HCT116 (cell line): Measurements from ENCODE around the gene DCBLD2. TPM values are rescaled to one million over a fixed set of nuclear protein-coding genes. Genes with fewer than 3 reads are reported as not detected.
A peak's percentile ranks its signal among the peaks of the same experiment; 100 is the strongest.

ENCODE experiments used
- ATAC-seq: fragments of 200-7000 bp; cut with Tn5 transposase; 2 replicates; pipeline ENCODE4 v1.9.1; 2020; ENCODE audit warnings: mild to moderate bottlenecking, moderate library complexity
- BruUV-seq: library from RNA; stranded (reverse); fragments of 400-500 nt; replicated peaks from 2 replicates; lab custom pipeline; 2021; lab: Mats Ljungman, UMichigan
- CTCF ChIA-PET: fragments of 300-600 bp; sonication (Branson Sonifier 250); formaldehyde crosslinking; loops from one replicate; lab custom pipeline; 2021; ENCODE audit warnings: antibody characterized with exemption; lab: Charles Lee
- POLR2A ChIA-PET: fragments of 300-600, 350-600 bp; sonication (Branson Sonifier 250); formaldehyde crosslinking; loops from one replicate; lab custom pipeline; 2021; ENCODE audit warnings: antibody characterized with exemption; lab: Charles Lee
- RAD21 ChIA-PET, 2 experiments: fragments of 300-600 bp; sonication (Branson Sonifier 250); formaldehyde crosslinking; loops; one replicate each; lab custom pipeline; 2023; ENCODE audit warnings: low total read pairs in 2 of 2; ENCODE audit not compliant: uncharacterized antibody in 2 of 2, unreplicated experiment in 2 of 2, low non-redundant PET in 1 of 2; lab: Charles Lee
- DNase-seq: peaks from one replicate; pipeline ENCODE4 v3.0.0-alpha.2; 2010; ENCODE audit warnings: low read depth, low spot score
- H2AFZ ChIP-seq: fragments of 200-600 bp; shearing (Covaris generic), sonication (generic); 2 replicates; pipeline ENCODE4 v1.6.1; 2017; ENCODE audit warnings: low read depth, mixed run types, mixed read lengths, antibody characterized with exemption, low read length; ENCODE audit not compliant: poor library complexity, severe bottlenecking
- H3K27ac ChIP-seq: 2 replicates; pipeline ENCODE4 v1.5.1; 2012; ENCODE audit warnings: low read depth, low read length
- H3K27me3 ChIP-seq: fragments of 200-600 bp; sonication (generic); 2 replicates; pipeline ENCODE4 v1.6.1; 2016; ENCODE audit warnings: mixed run types, low read length, mixed read lengths; ENCODE audit not compliant: insufficient read depth
- H3K36me3 ChIP-seq, 2 experiments: fragments of 200-500 bp in 1 of 2; fragments of 200-600 bp in 1 of 2; sonication (Bioruptor generic) in 1 of 2; sonication (generic) in 1 of 2; 2 replicates each; pipeline versions ENCODE4 v1.5.1 to v1.6.1; 2014 to 2016; ENCODE audit warnings: low read length in 2 of 2, inconsistent platforms in 1 of 2, mixed read lengths in 1 of 2, mixed run types in 1 of 2; ENCODE audit not compliant: insufficient read depth in 2 of 2, control insufficient read depth in 1 of 2
- H3K4me1 ChIP-seq, 2 experiments: fragments of 200-600 bp in 1 of 2; sonication (generic) in 1 of 2; 2 replicates each; pipeline versions ENCODE4 v1.5.1 to v1.6.1; 2012 to 2017; ENCODE audit warnings: low read length in 2 of 2, inconsistent platforms in 1 of 2, mild to moderate bottlenecking in 1 of 2, mixed read lengths in 1 of 2, mixed run types in 1 of 2, moderate library complexity in 1 of 2; ENCODE audit not compliant: insufficient read depth in 2 of 2, control insufficient read depth in 1 of 2
- H3K4me2 ChIP-seq: fragments of 200-600 bp; sonication (generic); 2 replicates; pipeline ENCODE4 v1.6.1; 2017; ENCODE audit warnings: mixed run types, low read length, mixed read lengths
- H3K4me3 ChIP-seq, 2 experiments: fragments of 200-600 bp in 1 of 2; sonication (generic) in 1 of 2; replicated peaks in 1 of 2; 2 replicates each; pipeline ENCODE4 v1.5.1; 2011 to 2016; ENCODE audit warnings: low read length in 2 of 2, control low read depth in 1 of 2, low read depth in 1 of 2, mild to moderate bottlenecking in 1 of 2, mixed read lengths in 1 of 2, mixed run types in 1 of 2
- H3K79me2 ChIP-seq: fragments of 200-600 bp; sonication (generic); 2 replicates; pipeline ENCODE4 v1.6.1; 2017; ENCODE audit warnings: mild to moderate bottlenecking, mixed run types, low read length, moderate library complexity, mixed read lengths; ENCODE audit not compliant: insufficient read depth
- H3K9ac ChIP-seq: fragments of 200-600 bp; sonication (generic); 2 replicates; pipeline ENCODE4 v1.6.1; 2016; ENCODE audit warnings: low read length, mixed read lengths
- H3K9me2 ChIP-seq: fragments of 200-600 bp; sonication (generic), shearing (Covaris generic); 2 replicates; pipeline ENCODE4 v1.6.1; 2017; ENCODE audit warnings: mixed run types, mild to moderate bottlenecking, moderate library complexity; ENCODE audit not compliant: insufficient read depth
- H3K9me3 ChIP-seq, 2 experiments: fragments of 200-500 bp in 1 of 2; fragments of 200-600 bp in 1 of 2; sonication (Bioruptor generic) in 1 of 2; sonication (generic) in 1 of 2; 2 replicates each; pipeline ENCODE4 v1.6.1; 2014 to 2017; ENCODE audit warnings: low read length in 2 of 2, mixed read lengths in 2 of 2, inconsistent platforms in 1 of 2, low read depth in 1 of 2, mild to moderate bottlenecking in 1 of 2, mixed run types in 1 of 2, moderate library complexity in 1 of 2; ENCODE audit not compliant: control insufficient read depth in 1 of 2, insufficient read depth in 1 of 2
- H4K20me1 ChIP-seq: fragments of 200-600 bp; sonication (generic), shearing (Covaris generic); 2 replicates; pipeline ENCODE4 v1.6.1; 2017; ENCODE audit warnings: mixed run types, mild to moderate bottlenecking, moderate library complexity; ENCODE audit not compliant: insufficient read depth
- ATF3 ChIP-seq: IDR thresholded peaks from 2 replicates; pipeline ENCODE4 v1.6.1; 2012
- CBX3 ChIP-seq: IDR thresholded peaks from 2 replicates; pipeline ENCODE4 v1.6.1; 2012; ENCODE audit warnings: low read depth
- CEBPB ChIP-seq: IDR thresholded peaks from 2 replicates; pipeline ENCODE4 v1.6.1; 2012; ENCODE audit warnings: low read depth
- CTCF ChIP-seq, 3 experiments: fragments of 200-600 bp in 1 of 3; sonication (generic) in 1 of 3; IDR thresholded peaks in 2 of 3; conservative IDR thresholded peaks in 1 of 3; 2 replicates each; pipeline ENCODE4 v1.5.1; 2012 to 2017; ENCODE audit warnings: low read depth in 2 of 3, low read length in 2 of 3, antibody characterized with exemption in 1 of 3, borderline replicate concordance in 1 of 3, control low read depth in 1 of 3, mild to moderate bottlenecking in 1 of 3, mixed read lengths in 1 of 3, mixed run types in 1 of 3, moderate library complexity in 1 of 3; ENCODE audit not compliant: insufficient read depth in 1 of 3
- ELF1 ChIP-seq: IDR thresholded peaks from 2 replicates; pipeline ENCODE4 v1.6.1; 2012; ENCODE audit warnings: low read depth, borderline replicate concordance
- FOSL1 ChIP-seq: IDR thresholded peaks from 2 replicates; pipeline ENCODE4 v1.6.1; 2012; ENCODE audit warnings: low read depth
- JUND ChIP-seq: IDR thresholded peaks from 2 replicates; pipeline ENCODE4 v1.6.1; 2012
- POLR2A ChIP-seq: IDR thresholded peaks from 2 replicates; pipeline ENCODE4 v1.7.0; 2011; ENCODE audit warnings: borderline replicate concordance; ENCODE audit not compliant: insufficient read depth, insufficient read length; ENCODE audit errors: extremely low read depth
- POLR2AphosphoS5 ChIP-seq: IDR thresholded peaks from 2 replicates; pipeline ENCODE4 v1.6.1; 2011; ENCODE audit warnings: mild to moderate bottlenecking, low read depth, low read length, moderate library complexity
- REST ChIP-seq: IDR thresholded peaks from 2 replicates; pipeline ENCODE4 v1.6.1; 2012; ENCODE audit warnings: low read depth
- SIN3A ChIP-seq: IDR thresholded peaks from 2 replicates; pipeline ENCODE4 v1.6.1; 2012; ENCODE audit warnings: low read depth
- SP1 ChIP-seq: IDR thresholded peaks from 2 replicates; pipeline ENCODE4 v1.6.1; 2012; ENCODE audit warnings: low read depth
- TCF7L2 ChIP-seq: IDR thresholded peaks from 2 replicates; pipeline ENCODE4 v1.7.0; 2011; ENCODE audit warnings: borderline replicate concordance, inconsistent platforms; ENCODE audit not compliant: insufficient read depth, insufficient read length; ENCODE audit errors: extremely low read depth
- ZNF274 ChIP-seq: fragments of 200-500 bp; sonication (Bioruptor generic); IDR thresholded peaks from 2 replicates; pipeline ENCODE4 v1.6.1; 2014; ENCODE audit warnings: mild to moderate bottlenecking, low read depth, low read length, inconsistent platforms
- intact Hi-C: fragments of 100-400 bp; cut with micrococcal nuclease; formaldehyde crosslinking; loops from 2 replicates; pipeline ENCODE4 v1.10.0; 2022
- total RNA-seq: library from RNA; stranded (reverse); gene quantifications from one replicate; pipeline ENCODE4 v1.2.1, GENCODE V29; 2021; ENCODE audit not compliant: unreplicated experiment
- TF ChIP-seq, protein P1 (sequence below): IDR thresholded peaks from 2 replicates; pipeline ENCODE4 v1.6.1; 2011; ENCODE audit warnings: mild to moderate bottlenecking, low read length, moderate library complexity; ENCODE audit not compliant: insufficient replicate concordance; ENCODE audit errors: extremely low read depth

The DCBLD2 gene
- total RNA-seq, 1 experiment from 2014 or later = 532 TPM

DNA sequence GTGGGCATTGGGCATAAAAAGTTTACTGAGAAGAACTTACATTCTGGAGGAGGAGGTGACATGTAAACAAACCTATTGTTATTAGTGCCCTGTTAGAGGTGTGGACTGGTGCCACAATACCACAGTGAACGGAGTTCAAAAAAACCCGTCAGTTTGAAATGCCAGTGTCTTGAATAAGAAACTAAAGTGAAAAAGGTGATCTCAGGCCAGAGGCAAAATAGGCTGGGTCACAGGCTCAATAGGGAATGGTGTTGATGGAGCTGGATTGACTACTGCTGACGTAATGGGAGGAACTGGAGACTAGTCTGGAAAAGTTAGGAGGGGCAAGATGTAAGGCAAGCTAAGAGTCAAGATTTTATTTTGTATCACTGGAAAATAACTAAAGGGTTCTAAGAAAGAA is 1.6 kb upstream of the DCBLD2 start:
- no TSS peak for BruUV-seq
- no peaks in the 10 kb centered on the region for H3K9me3 ChIP-seq
- H3K4me1 ChIP-seq = peaks cover 47 to 57% of the 10 kb centered on the region in 2 experiments
- TF ChIP-seq CEBPB (0 out of 2 replicates have a peak, but pooled peaks have one; percentile 30), JUND (no peak; the same call in 1 of the 2 replicates), TCF7L2 (no peak), REST (no peak), CTCF (IDR thresholded peaks at IDR 0.05 in 2 of 3, conservative IDR thresholded peaks at IDR 0.05 in 1 of 3; ENCODE audit: borderline replicate concordance in 1 of 3, insufficient read depth in 1 of 3, low read depth in 2 of 3, low read length in 2 of 3) (no peak), FOSL1 (peak; percentile 16; the same call in 1 of the 2 replicates), SP1 (peak; percentile 61; the same call in 1 of the 2 replicates), ELF1 (no peak), POLR2A (no peak), POLR2AphosphoS5 (peak; percentile 64), CBX3 (peak; percentile 24; the same call in 1 of the 2 replicates), SIN3A (no peak), ZNF274 (no peak), ATF3 (no peak)
- TF ChIP-seq, protein P1, sequence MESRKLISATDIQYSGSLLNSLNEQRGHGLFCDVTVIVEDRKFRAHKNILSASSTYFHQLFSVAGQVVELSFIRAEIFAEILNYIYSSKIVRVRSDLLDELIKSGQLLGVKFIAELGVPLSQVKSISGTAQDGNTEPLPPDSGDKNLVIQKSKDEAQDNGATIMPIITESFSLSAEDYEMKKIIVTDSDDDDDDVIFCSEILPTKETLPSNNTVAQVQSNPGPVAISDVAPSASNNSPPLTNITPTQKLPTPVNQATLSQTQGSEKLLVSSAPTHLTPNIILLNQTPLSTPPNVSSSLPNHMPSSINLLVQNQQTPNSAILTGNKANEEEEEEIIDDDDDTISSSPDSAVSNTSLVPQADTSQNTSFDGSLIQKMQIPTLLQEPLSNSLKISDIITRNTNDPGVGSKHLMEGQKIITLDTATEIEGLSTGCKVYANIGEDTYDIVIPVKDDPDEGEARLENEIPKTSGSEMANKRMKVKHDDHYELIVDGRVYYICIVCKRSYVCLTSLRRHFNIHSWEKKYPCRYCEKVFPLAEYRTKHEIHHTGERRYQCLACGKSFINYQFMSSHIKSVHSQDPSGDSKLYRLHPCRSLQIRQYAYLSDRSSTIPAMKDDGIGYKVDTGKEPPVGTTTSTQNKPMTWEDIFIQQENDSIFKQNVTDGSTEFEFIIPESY = no peak
- H3K9ac ChIP-seq = peak overlapping the region; percentile 65
- intact Hi-C loops = loop anchor here (2.0 kb wide), 1 partner anchor 68 kb away; no protein-coding TSS in a partner anchor
- RAD21 ChIA-PET = no interaction called here
- ATAC-seq = no peak
- H3K36me3 ChIP-seq = peaks cover 13 to 28% of the 10 kb centered on the region in 2 experiments
- H2AFZ ChIP-seq = no peak overlapping the region
- CTCF ChIA-PET = interaction anchor here (1.5 kb wide), 1 partner anchor 19 kb away, joined by 4 read pairs; no protein-coding TSS in a partner anchor
- POLR2A ChIA-PET = interaction anchor here (0.5 to 11.7 kb wide), 9 partner anchors 11 to 90 kb away, joined by 3 to 310 read pairs (median 58); no protein-coding TSS in a partner anchor
- H3K27ac ChIP-seq = peak overlapping the region; percentile 87
- H3K79me2 ChIP-seq = peaks cover 78% of the 10 kb centered on the region
- no peaks in the 10 kb centered on the region for H3K27me3 ChIP-seq
- no peaks in the 10 kb centered on the region for H3K9me2 ChIP-seq
- H3K4me3 ChIP-seq = peak overlapping the region; percentile 58 to 89
- no peaks in the 10 kb centered on the region for H4K20me1 ChIP-seq
- peak; percentile 51 for DNase-seq
- H3K4me2 ChIP-seq = peak overlapping the region; percentile 75
